22Rv1 (cell line): ENCODE measurements around the gene SETDB2.

Source experiments
- CTCF ChIP-seq: fragments of 450-650 bp; IDR thresholded peaks from 2 replicates; pipeline ENCODE4 v1.5.1; 2017; ENCODE audit warnings: mild to moderate bottlenecking
- ZFX ChIP-seq: fragments of 450-650 bp; IDR thresholded peaks from 2 replicates; pipeline ENCODE4 v1.6.1; 2017; ENCODE audit warnings: antibody characterized with exemption, borderline replicate concordance

GRCh38 chr13:49395451-49395865 lies 48.6 kb upstream of the SETDB2 start:
- TF ChIP-seq CTCF (no peak), ZFX (no peak)
